HG03442 (cell line): ENCODE data around the gene HERC5.
"Not testable (repeated sequence)": the region's sequence is repeated elsewhere in the genome, so short reads cannot be mapped to it uniquely, and the experiment has no call there.

Experiments
- ATAC-seq: cut with Tn5 transposase; IDR thresholded peaks from one replicate; pipeline ENCODE4 v1.9.1; 2021; ENCODE audit warnings: mild to moderate bottlenecking, moderate library complexity; ENCODE audit not compliant: unreplicated experiment

Gene HERC5

GRCh38 chr4:88517825-88518224 lies 60.9 kb downstream of the HERC5 start:
- no peak for ATAC-seq

GRCh38 chr4:88518911-88519310 lies 62.0 kb downstream of the HERC5 start:
- no peak for ATAC-seq

GRCh38 chr4:88522702-88523324 lies 65.9 kb downstream of the HERC5 start:
- ATAC-seq = no peak

GRCh38 chr4:88523325-88524129 lies 66.6 kb downstream of the HERC5 start, which contains the start of gene PYURF:
Gene PYURF, minus strand, starts transcription at chr4:88523776. Its CDS starts 76 bp downstream, at chr4:88523700.
- ATAC-seq = peak; percentile 77

- ATAC-seq = no peak
Observed at GRCh38 chr4:88524171-88524570, 67.3 kb downstream of the HERC5 start.

GRCh38 chr4:88526221-88526815 lies 69.4 kb downstream of the HERC5 start:
- ATAC-seq = no peak

GRCh38 chr4:88527787-88528186 lies 70.9 kb downstream of the HERC5 start:
- ATAC-seq = peak; percentile 33

GRCh38 chr4:88528861-88529260 lies 71.9 kb downstream of the HERC5 start:
- no peak for ATAC-seq

- no peak for ATAC-seq
Observed at GRCh38 chr4:88531549-88531948, 74.6 kb downstream of the HERC5 start.

- ATAC-seq = no peak
Observed at GRCh38 chr4:88533088-88533790, 76.3 kb downstream of the HERC5 start.

GRCh38 chr4:88533937-88534750 lies 77.2 kb downstream of the HERC5 start:
- ATAC-seq = no peak

- ATAC-seq = no peak
Observed at GRCh38 chr4:88535090-88535755, 78.3 kb downstream of the HERC5 start.

GRCh38 chr4:88537709-88538108 lies 80.8 kb downstream of the HERC5 start:
- ATAC-seq = no peak

GRCh38 chr4:88539322-88540068 lies 82.6 kb downstream of the HERC5 start:
- ATAC-seq = not testable (repeated sequence)

- ATAC-seq = no peak
Observed at GRCh38 chr4:88549815-88550214, 92.9 kb downstream of the HERC5 start.
